GM12801 (cell line): ENCODE measurements around the gene KRTAP10-1.

ENCODE experiments used
- CTCF ChIP-seq: IDR thresholded peaks from one replicate; pipeline ENCODE4 v1.5.1; 2011; ENCODE audit warnings: control low read depth; ENCODE audit not compliant: insufficient read length; ENCODE audit errors: extremely low read depth

KRTAP10-1 gene

GRCh38 chr21:44539991-44540666 is at the start of gene KRTAP10-1:
Gene KRTAP10-1 (minus strand): TSS chr21:44540195. CDS start chr21:44540150, 45 bp downstream.
- no peak for TF ChIP-seq CTCF

- no peak for TF ChIP-seq CTCF
Measured at GRCh38 chr21:44589094-44589493, 49.1 kb upstream of the KRTAP10-1 start.

- no peak for TF ChIP-seq CTCF
Measured at GRCh38 chr21:44585892-44586291, 45.9 kb upstream of the KRTAP10-1 start.

GRCh38 chr21:44583800-44584147 is 43.8 kb upstream of the KRTAP10-1 start:
- no peak for TF ChIP-seq CTCF

GRCh38 chr21:44583089-44583799 is 43.2 kb upstream of the KRTAP10-1 start:
- TF ChIP-seq CTCF = no peak

- no peak for TF ChIP-seq CTCF
Measured at GRCh38 chr21:44582055-44582454, 42.1 kb upstream of the KRTAP10-1 start.

GRCh38 chr21:44581158-44581557 is 41.2 kb upstream of the KRTAP10-1 start:
- no peak for TF ChIP-seq CTCF
